VCaP (cell line): ENCODE data around the gene REST.

Source experiments
- H3K27ac ChIP-seq: fragments of 450-650 bp; 2 replicates; pipeline ENCODE4 v1.5.1; 2017
- CTCF ChIP-seq: fragments of 450-650 bp; conservative IDR thresholded peaks from 2 replicates; pipeline ENCODE4 v1.5.1; 2017; ENCODE audit warnings: mild to moderate bottlenecking, moderate library complexity

Gene REST

DNA sequence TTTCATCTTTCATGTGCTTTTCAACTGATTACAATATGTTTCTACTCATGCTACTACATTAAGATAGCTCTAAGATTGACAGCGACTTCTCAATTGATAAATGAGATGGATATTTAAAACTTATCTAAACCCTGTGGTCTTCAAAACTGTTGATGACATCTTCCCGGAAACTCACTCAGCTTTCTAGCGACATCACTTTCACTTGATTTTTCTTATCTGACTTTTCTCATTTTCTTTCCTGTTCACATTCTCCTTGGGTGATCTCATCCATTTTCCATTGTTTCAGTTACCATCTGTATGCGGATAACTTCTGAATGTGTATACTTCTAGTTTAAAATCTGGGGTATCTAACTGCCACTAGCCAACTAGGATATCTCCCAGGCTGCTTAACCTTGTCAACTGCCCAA is 74.1 kb downstream of the REST start:
- no peak overlapping the region for H3K27ac ChIP-seq
- no peak for TF ChIP-seq CTCF

DNA sequence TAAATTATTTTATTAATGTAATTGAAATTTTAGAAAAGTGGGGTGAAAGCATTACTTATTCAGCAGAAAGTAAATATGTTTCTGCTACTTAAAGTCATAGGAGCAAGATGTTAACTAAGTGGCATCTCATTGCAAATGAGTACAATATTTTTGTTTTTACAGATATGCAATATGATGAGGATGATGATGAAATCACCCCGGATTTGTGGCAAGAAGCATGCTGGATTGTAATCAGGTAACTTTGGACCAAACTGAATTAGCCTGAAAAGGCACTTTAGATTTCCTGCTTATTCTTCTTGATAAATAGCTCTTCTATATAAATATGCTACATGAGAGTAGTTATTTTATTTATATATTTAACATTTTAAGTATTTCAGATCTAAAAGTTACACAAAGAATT is 78.5 kb downstream of the REST start:
- TF ChIP-seq CTCF, result no peak
- no peak overlapping the region for H3K27ac ChIP-seq

- no peak for TF ChIP-seq CTCF
- no peak overlapping the region for H3K27ac ChIP-seq
These were observed 79.3 kb downstream of the REST start for GRCh38 chr4:56986952-56987351.

DNA sequence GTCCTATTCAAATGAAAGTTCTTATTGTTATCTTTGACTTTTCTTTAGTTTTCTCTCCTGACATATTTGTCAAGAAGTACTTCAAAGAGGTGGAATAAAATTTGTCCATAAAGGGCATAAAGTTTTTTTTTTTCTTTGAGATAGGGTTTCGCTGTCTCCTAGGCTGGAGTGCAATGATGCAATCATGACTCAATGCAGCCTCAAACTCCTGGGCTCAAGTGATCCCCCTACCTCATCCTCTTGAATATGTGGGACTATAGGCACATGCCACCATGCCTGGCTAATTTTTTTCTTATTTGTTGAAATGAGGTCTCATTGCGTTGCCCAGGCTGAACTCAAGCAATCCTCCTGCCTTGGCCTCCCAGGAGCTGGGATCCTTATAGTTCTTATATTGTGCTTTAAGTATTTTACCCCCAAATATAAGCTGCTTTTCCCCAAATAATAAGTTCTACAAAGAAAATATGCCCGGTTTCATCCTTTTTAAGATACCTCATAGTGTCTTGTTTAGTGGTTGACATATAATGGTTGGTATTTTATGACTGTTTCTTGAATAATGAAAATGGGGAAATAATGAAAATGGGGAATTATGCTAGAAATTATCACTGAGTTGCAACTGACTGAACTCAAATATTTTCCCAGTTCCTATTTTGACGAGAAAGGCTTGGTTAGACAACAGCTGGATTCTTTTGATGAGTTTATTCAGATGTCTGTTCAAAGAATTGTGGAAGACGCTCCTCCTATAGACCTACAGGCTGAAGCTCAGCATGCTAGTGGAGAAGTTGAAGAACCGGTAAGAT is 82.6 kb downstream of the REST start:
- TF ChIP-seq CTCF, result no peak
- no peak overlapping the region for H3K27ac ChIP-seq

- H3K27ac ChIP-seq, result peak overlapping the region; percentile 78
- no peak for TF ChIP-seq CTCF
These were observed 87.8 kb downstream of the REST start for GRCh38 chr4:56995525-56995924.

GRCh38 chr4:56999751-57000150 is 92.1 kb downstream of the REST start:
- no peak for TF ChIP-seq CTCF

DNA sequence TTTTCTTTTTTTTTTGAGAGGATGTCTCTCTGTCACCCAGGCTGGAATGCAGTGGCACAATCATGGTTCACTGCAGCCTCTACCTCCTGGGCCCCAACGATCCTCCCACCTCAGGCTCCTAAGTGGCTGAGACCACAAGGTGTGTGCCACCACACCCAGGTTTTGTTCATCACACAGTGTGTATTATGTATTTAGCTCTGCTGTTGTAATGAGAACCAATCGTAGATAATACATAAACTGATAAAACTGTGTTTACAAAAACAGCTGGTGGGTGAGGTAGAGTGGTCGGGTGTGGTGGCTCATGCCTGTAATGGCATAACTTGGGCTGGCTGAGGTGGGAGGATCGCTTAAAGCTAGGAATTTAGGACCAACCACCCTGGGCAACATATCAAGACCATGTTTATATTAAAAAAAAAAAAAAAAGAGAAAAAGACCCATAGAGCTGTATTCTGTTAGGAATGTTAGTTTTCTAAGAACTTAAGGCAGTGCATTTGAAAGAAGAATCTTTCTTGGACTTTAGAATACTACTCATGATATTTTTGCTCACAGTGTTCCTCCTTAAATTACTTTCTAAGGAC is 105.9 kb downstream of the REST start:
- no peak overlapping the region for H3K27ac ChIP-seq
- no peak for TF ChIP-seq CTCF

More at GRCh38 chr4:56999751-57000150, 92.1 kb downstream of the REST start:
- no peak overlapping the region for H3K27ac ChIP-seq
